ENCODE data around the gene IL11. TPM values are rescaled to one million over a fixed set of nuclear protein-coding genes. Genes with fewer than 3 reads are reported as not detected.

The IL11 gene
- total and polyA plus RNA-seq, 2 of the 13 experiments (the other 11 are each of a cell fraction or from before 2014, with no cell fraction given) = 2.5 to 2.9 TPM

DNA sequence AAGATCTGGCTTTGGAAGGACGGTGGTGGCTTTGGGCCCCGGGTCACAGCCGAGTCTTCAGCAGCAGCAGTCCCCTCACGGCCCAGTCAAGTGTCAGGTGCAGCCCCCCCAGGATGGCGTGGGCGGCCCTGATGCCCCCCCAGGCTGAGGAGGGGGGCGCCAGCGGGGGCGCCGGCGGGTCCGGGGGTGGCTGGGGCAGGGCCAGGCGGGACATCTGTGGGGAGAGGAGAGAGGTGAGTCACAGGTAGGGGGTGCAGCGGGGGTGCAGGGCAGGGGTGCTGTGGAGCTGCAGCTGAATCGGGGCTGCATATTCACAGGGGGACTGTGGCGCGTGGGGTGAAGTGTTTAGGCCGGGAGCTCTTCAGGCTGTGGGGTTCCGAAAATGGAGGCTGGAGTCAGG lies 4.3 kb downstream of the IL11 start (continued):
- TF ChIP-seq, protein P1, sequence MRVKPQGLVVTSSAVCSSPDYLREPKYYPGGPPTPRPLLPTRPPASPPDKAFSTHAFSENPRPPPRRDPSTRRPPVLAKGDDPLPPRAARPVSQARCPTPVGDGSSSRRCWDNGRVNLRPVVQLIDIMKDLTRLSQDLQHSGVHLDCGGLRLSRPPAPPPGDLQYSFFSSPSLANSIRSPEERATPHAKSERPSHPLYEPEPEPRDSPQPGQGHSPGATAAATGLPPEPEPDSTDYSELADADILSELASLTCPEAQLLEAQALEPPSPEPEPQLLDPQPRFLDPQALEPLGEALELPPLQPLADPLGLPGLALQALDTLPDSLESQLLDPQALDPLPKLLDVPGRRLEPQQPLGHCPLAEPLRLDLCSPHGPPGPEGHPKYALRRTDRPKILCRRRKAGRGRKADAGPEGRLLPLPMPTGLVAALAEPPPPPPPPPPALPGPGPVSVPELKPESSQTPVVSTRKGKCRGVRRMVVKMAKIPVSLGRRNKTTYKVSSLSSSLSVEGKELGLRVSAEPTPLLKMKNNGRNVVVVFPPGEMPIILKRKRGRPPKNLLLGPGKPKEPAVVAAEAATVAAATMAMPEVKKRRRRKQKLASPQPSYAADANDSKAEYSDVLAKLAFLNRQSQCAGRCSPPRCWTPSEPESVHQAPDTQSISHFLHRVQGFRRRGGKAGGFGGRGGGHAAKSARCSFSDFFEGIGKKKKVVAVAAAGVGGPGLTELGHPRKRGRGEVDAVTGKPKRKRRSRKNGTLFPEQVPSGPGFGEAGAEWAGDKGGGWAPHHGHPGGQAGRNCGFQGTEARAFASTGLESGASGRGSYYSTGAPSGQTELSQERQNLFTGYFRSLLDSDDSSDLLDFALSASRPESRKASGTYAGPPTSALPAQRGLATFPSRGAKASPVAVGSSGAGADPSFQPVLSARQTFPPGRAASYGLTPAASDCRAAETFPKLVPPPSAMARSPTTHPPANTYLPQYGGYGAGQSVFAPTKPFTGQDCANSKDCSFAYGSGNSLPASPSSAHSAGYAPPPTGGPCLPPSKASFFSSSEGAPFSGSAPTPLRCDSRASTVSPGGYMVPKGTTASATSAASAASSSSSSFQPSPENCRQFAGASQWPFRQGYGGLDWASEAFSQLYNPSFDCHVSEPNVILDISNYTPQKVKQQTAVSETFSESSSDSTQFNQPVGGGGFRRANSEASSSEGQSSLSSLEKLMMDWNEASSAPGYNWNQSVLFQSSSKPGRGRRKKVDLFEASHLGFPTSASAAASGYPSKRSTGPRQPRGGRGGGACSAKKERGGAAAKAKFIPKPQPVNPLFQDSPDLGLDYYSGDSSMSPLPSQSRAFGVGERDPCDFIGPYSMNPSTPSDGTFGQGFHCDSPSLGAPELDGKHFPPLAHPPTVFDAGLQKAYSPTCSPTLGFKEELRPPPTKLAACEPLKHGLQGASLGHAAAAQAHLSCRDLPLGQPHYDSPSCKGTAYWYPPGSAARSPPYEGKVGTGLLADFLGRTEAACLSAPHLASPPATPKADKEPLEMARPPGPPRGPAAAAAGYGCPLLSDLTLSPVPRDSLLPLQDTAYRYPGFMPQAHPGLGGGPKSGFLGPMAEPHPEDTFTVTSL (CRISPR knock-in tag; IDR thresholded peaks at IDR 0.05; ENCODE audit: borderline replicate concordance) = no peak
- TF ChIP-seq EED (CRISPR knock-in tag; IDR thresholded peaks at IDR 0.05) (no peak), ZNF501 (CRISPR knock-in tag; IDR thresholded peaks at IDR 0.05) (no peak), PAF1 (CRISPR knock-in tag; IDR thresholded peaks at IDR 0.05) (no peak), AGO2 (optimal IDR thresholded peaks at IDR 0.05; ENCODE audit: low read depth, low read length) (no peak)

DNA sequence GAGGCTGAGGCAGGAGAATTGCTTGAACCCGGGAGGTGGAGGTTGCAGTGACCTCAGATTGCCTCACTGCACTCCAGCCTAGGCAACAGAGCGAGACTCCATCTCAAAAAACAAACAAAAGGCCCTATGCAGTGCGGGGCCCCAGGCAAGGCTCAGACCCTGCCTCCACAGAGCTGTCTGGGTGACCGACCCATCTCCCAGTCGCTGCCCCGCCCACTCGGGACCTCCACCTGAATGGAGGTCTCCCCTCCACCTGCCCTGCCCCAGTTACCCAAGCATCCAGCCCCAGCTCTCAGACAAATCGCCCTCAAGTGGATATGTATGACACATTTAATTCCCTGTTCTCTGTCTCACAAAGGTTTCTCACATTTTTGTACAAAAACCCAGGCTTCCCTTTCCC lies 5.0 kb downstream of the IL11 start:
- Histone ChIP-seq H4K20me1 (ENCODE audit: insufficient read depth, low read length) (no peaks in the 10 kb centered on the region), H3K27me3 (ENCODE audit: control insufficient read depth in 1 of 2, insufficient read depth in 2 of 2, low read length in 2 of 2) (peaks cover 5 to 26% of the 10 kb centered on the region in 2 experiments; a peak in 4 of 5 replicates), H3K27ac (ENCODE audit: extremely low read length, insufficient read depth, low read length) (no peak overlapping the region), H3K4me3 (replicated peaks in 1 of 3; ENCODE audit: insufficient read depth in 1 of 3, low read depth in 2 of 3, low read length in 3 of 3) (no peak overlapping the region), H3K9ac (ENCODE audit: insufficient read depth, low read depth, low read length) (no peak overlapping the region), H2AFZ (ENCODE audit: low read length) (no peak overlapping the region), H3K4me2 (ENCODE audit: low read depth, low read length) (no peak overlapping the region), H3K4me1 (ENCODE audit: insufficient read depth, low read length) (peaks cover 23% of the 10 kb centered on the region), H3K79me2 (ENCODE audit: insufficient read depth, low read length) (no peaks in the 10 kb centered on the region), H3K36me3 (replicated peaks in 1 of 2; ENCODE audit: control insufficient read depth in 1 of 2, insufficient read depth in 2 of 2, low read length in 2 of 2) (no peaks in the 10 kb centered on the region), H3K9me3 (ENCODE audit: low read length) (no peaks in the 10 kb centered on the region)
- in situ Hi-C loops (cut with HindIII; ENCODE audit: extremely low pct_ligation_motif_present, low pct_unique_long_range_greater_than_20kb) (no loop called here), intact Hi-C loops (cut with micrococcal nuclease; ENCODE audit: unreplicated experiment) (no loop called here)
- ChIA-PET CTCF (ENCODE audit: low intra/inter-chr PET ratio, low total read pairs) (no interaction called here), POLR2A (no interaction called here)
- 11% methylated on average over 5 of the region's 8 CpGs for WGBS (ENCODE audit: low lambda C conversion rate)
- DNase-seq (ENCODE audit: low spot score) (no peak), FAIRE-seq (no peak), ATAC-seq (no peak)
- no TSS peak for BruUV-seq (replicated peaks)
- TF ChIP-seq SNRNP70 (IDR thresholded peaks at IDR 0.05; ENCODE audit: low read depth, low read length) (no peak), GPBP1L1 (CRISPR knock-in tag; IDR thresholded peaks at IDR 0.05) (no peak), ZFP90 (CRISPR knock-in tag; IDR thresholded peaks at IDR 0.05; ENCODE audit: borderline replicate concordance) (no peak), GABPA (IDR thresholded peaks at IDR 0.05; ENCODE audit: low read depth, low read length) (no peak), GABPA (CRISPR knock-in tag; IDR thresholded peaks at IDR 0.05; ENCODE audit: low read depth) (no peak), ARID5B (CRISPR knock-in tag; IDR thresholded peaks at IDR 0.05) (no peak), ZFP36 (IDR thresholded peaks at IDR 0.05; ENCODE audit: borderline replicate concordance, low read depth, low read length, partially characterized antibody) (no peak)
